ENCODE results near the gene C6orf120. TPM values are rescaled to one million over a fixed set of nuclear protein-coding genes. Genes with fewer than 3 reads are reported as not detected.

Gene C6orf120
- total and polyA plus RNA-seq, 2 donors = 21.7 to 48.2 TPM

DNA sequence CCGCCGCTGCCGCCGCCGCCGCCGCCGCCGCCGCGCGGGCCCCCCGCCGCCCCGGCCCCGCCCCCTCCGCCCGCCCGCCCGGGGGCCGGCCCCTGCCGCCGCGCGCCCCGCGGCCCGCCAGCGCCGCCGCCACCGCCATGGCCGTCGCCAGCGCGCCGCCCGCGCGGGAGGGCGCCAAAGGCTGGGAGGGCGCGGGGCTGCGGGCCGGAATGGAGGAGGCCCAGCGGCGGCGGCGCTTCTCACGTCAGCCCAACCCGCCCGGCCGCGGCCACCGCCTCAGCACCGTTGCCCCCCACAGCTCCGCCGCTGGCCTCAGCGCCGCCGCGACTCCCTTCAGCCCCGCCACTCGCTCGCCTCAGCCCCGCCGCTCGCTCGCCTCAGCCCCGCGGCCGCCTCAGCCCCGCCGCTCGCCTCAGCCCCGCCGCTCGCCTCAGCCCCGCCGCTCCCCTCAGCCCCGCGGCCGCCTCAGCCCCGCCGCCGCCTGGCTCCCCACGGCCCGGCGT, 22.1 kb downstream of the C6orf120 start:
- no peak for DNase-seq (ENCODE audit: extremely low spot score)
- H3K4me3 ChIP-seq (ENCODE audit: low read depth, low read length) = peak overlapping the region; percentile 98
- under 1% methylated on average over 57 of the region's 89 CpGs for WGBS

GRCh38 chr6:169724494-169725124, 22.7 kb downstream of the C6orf120 start, which contains the start of gene PHF10:
Gene PHF10 (minus strand): TSS chr6:169724500. CDS start chr6:169723931, 569 bp downstream.
- H3K27ac ChIP-seq (ENCODE audit: low read depth) = peak within 1 kb of the TSS; percentile 99
- DNase-seq (ENCODE audit: extremely low spot score) = no peak
- H3K36me3 ChIP-seq (ENCODE audit: insufficient read depth) = no peaks in the 10 kb centered on the region
- WGBS = under 1% methylated on average over 87 of the region's 89 CpGs
- H3K4me3 ChIP-seq (ENCODE audit: low read depth, low read length) = peak within 1 kb of the TSS; percentile 98
- H3K4me1 ChIP-seq (ENCODE audit: insufficient read depth) = no peaks in the 10 kb centered on the region

More for the DNA sequence above, 22.1 kb downstream of the C6orf120 start:
- no peaks in the 10 kb centered on the region for H3K36me3 ChIP-seq (ENCODE audit: insufficient read depth)
- H3K27ac ChIP-seq (ENCODE audit: low read depth) = peak overlapping the region; percentile 99
- no peaks in the 10 kb centered on the region for H3K4me1 ChIP-seq (ENCODE audit: insufficient read depth)

- peak overlapping the region; percentile 98 for H3K4me3 ChIP-seq (ENCODE audit: low read depth, low read length)
- no peaks in the 10 kb centered on the region for H3K4me1 ChIP-seq (ENCODE audit: insufficient read depth)
- no peaks in the 10 kb centered on the region for H3K36me3 ChIP-seq (ENCODE audit: insufficient read depth)
- WGBS = 24% methylated on average over 29 of the region's 29 CpGs
- peak overlapping the region; percentile 97 for H3K27ac ChIP-seq (ENCODE audit: low read depth)
- no peak for DNase-seq (ENCODE audit: extremely low spot score)
These were observed 23.5 kb downstream of the C6orf120 start for GRCh38 chr6:169725125-169726048.

- Histone ChIP-seq H3K36me3 (ENCODE audit: insufficient read depth) (no peaks in the 10 kb centered on the region), H3K27ac (ENCODE audit: low read depth) (no peak overlapping the region), H3K4me1 (ENCODE audit: insufficient read depth) (no peaks in the 10 kb centered on the region), H3K4me3 (ENCODE audit: low read depth, low read length) (no peak overlapping the region)
- no peak for DNase-seq (ENCODE audit: extremely low spot score)
- 95% methylated on average over 1 of the region's 1 CpG for WGBS
These were observed 24.1 kb downstream of the C6orf120 start for GRCh38 chr6:169726049-169726400.

GRCh38 chr6:169726963-169727362, 25.0 kb downstream of the C6orf120 start:
- DNase-seq (ENCODE audit: extremely low spot score) = no peak
- Histone ChIP-seq H3K27ac (ENCODE audit: low read depth) (no peak overlapping the region), H3K4me3 (ENCODE audit: low read depth, low read length) (no peak overlapping the region), H3K4me1 (ENCODE audit: insufficient read depth) (no peaks in the 10 kb centered on the region), H3K36me3 (ENCODE audit: insufficient read depth) (no peaks in the 10 kb centered on the region)

DNA sequence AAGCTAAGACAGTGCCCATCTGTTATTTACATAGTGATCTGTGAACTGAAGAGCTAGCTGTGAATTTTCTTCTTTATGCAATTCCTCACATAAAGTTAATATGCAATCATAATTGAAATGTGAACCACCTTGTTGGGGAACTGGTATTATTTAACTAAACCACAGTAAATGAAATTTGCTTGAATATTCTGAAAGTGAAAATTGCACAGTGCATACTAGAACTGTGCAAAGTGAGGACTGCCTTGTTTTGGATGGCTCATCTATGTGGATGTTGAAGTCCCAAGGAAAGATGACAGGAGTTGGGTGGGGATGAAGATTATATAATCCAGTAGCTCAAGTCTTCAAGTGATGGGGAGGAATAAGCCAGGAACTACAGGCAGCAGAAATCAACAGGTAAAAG, 28.0 kb downstream of the C6orf120 start:
- no peaks in the 10 kb centered on the region for H3K36me3 ChIP-seq (ENCODE audit: insufficient read depth)
- no peak for DNase-seq (ENCODE audit: extremely low spot score)
- no peaks in the 10 kb centered on the region for H3K4me1 ChIP-seq (ENCODE audit: insufficient read depth)
- no peak overlapping the region for H3K27ac ChIP-seq (ENCODE audit: low read depth)
- H3K4me3 ChIP-seq (ENCODE audit: low read depth, low read length) = no peak overlapping the region

GRCh38 chr6:169738204-169738975, 36.5 kb downstream of the C6orf120 start:
- DNase-seq (ENCODE audit: extremely low spot score) = no peak
- no peak overlapping the region for H3K27ac ChIP-seq (ENCODE audit: low read depth)
- 57% methylated on average over 9 of the region's 9 CpGs for WGBS
- no peak overlapping the region for H3K4me3 ChIP-seq (ENCODE audit: low read depth, low read length)
- no peaks in the 10 kb centered on the region for H3K36me3 ChIP-seq (ENCODE audit: insufficient read depth)
- H3K4me1 ChIP-seq (ENCODE audit: insufficient read depth) = no peaks in the 10 kb centered on the region

DNA sequence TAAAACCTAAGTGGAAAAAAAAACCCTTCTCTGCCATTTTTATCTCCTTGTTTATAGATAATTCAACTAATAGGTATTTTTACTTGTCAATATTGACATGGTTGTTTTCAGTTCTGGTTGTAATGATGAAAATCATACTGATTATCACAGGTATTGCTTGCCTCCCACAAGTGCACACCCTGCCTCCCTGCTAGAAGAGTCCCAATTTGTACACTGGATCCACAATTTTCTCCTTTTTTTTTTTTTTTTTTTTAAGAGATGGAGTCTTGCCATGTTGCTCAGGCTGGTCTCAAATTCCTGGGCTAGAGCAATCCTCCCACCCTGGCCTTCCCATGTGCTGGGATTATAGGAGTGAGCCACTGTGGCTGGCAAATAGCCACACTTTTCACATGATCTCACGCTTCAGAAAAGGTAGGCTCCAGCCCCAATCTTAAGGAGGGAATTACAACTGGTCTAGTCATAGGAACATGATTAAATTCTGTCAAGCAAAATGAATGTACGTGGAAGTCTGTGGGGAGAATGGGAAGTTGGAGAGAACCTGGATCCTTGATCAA, 37.1 kb downstream of the C6orf120 start:
- no peak overlapping the region for H3K27ac ChIP-seq (ENCODE audit: low read depth)

GRCh38 chr6:169741344-169741743, 39.4 kb downstream of the C6orf120 start:
- no peak overlapping the region for H3K4me3 ChIP-seq (ENCODE audit: low read depth, low read length)
- no peaks in the 10 kb centered on the region for H3K36me3 ChIP-seq (ENCODE audit: insufficient read depth)
- H3K4me1 ChIP-seq (ENCODE audit: insufficient read depth) = no peaks in the 10 kb centered on the region
- no peak overlapping the region for H3K27ac ChIP-seq (ENCODE audit: low read depth)
- no peak for DNase-seq (ENCODE audit: extremely low spot score)

More for the DNA sequence above, 37.1 kb downstream of the C6orf120 start:
- no peak overlapping the region for H3K4me3 ChIP-seq (ENCODE audit: low read depth, low read length)
- 85% methylated on average over 2 of the region's 2 CpGs for WGBS
- no peaks in the 10 kb centered on the region for H3K4me1 ChIP-seq (ENCODE audit: insufficient read depth)
- no peak for DNase-seq (ENCODE audit: extremely low spot score)
- H3K36me3 ChIP-seq (ENCODE audit: insufficient read depth) = no peaks in the 10 kb centered on the region

DNA sequence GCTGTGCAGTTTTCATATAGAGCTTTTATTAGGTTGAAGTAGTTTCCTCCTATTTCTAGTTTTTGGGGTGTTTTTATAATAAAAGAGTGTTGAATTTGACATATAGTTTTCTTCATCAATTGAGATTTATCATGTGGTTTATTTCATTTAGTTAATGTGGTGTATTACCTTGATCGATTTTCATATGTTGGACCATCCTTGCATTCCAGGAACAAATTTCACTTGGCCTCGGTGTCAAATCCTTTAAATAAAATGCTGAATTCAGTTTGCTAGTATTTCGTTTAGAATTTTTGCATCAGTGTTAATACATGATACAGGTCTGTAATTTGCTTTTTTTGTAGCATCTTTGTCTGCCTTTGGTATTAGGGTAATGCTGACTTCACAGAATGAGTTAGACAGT, 43.5 kb downstream of the C6orf120 start:
- no peak for DNase-seq (ENCODE audit: extremely low spot score)
- 82% methylated on average over 3 of the region's 3 CpGs for WGBS
- Histone ChIP-seq H3K36me3 (ENCODE audit: insufficient read depth) (no peaks in the 10 kb centered on the region), H3K4me3 (ENCODE audit: low read depth, low read length) (no peak overlapping the region), H3K4me1 (ENCODE audit: insufficient read depth) (no peaks in the 10 kb centered on the region), H3K27ac (ENCODE audit: low read depth) (no peak overlapping the region)

DNA sequence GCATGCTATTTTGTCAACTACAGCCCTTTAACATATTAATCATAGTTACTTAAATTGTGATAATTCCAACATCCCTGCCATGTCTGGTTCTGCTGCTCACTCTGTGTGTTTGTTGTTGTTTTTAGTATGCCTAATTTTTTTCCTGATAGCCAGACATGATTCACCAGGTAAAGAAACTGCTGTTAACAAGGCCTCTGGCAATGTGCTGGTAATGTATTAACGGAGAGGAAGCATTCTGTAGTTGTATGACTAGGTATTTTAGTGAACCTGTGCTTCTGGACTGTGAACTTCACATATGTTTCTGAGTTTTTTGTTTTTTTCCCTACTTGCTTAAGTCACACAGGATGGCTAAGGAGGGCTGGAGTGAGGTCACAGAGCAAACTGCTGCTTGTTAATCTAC, 44.6 kb downstream of the C6orf120 start:
- Histone ChIP-seq H3K4me3 (ENCODE audit: low read depth, low read length) (no peak overlapping the region), H3K27ac (ENCODE audit: low read depth) (no peak overlapping the region), H3K4me1 (ENCODE audit: insufficient read depth) (no peaks in the 10 kb centered on the region), H3K36me3 (ENCODE audit: insufficient read depth) (no peaks in the 10 kb centered on the region)
- 91% methylated on average over 1 of the region's 1 CpG for WGBS
- no peak for DNase-seq (ENCODE audit: extremely low spot score)

GRCh38 chr6:169751242-169752073, 49.5 kb downstream of the C6orf120 start, which contains the start of the genes DYNLT2 and ERMARD:
Gene DYNLT2 (minus strand): TSS chr6:169751572. CDS start chr6:169751458, 114 bp downstream.
Gene ERMARD (plus strand): TSS chr6:169751622. CDS start chr6:169751658, 36 bp downstream.
- H3K36me3 ChIP-seq (ENCODE audit: insufficient read depth) = no peaks in the 10 kb centered on the region
- H3K4me1 ChIP-seq (ENCODE audit: insufficient read depth) = no peaks in the 10 kb centered on the region
- WGBS = under 1% methylated on average over 90 of the region's 90 CpGs
- DNase-seq (ENCODE audit: extremely low spot score) = peak; percentile 82
- H3K27ac ChIP-seq (ENCODE audit: low read depth) = peak within 1 kb of the TSS; percentile 91
- peak within 1 kb of the TSS; percentile 76 for H3K4me3 ChIP-seq (ENCODE audit: low read depth, low read length)
